Kidney epithelial cell (primary cell): ENCODE measurements around the gene TTC12. TPM values are rescaled to one million over a fixed set of nuclear protein-coding genes. Genes with fewer than 3 reads are reported as not detected.

Experiments
- DNase-seq: peaks from one replicate; pipeline ENCODE4 v3.0.0-alpha.2; 2010; ENCODE audit warnings: low read depth
- H3K27me3 ChIP-seq: 2 replicates; pipeline ENCODE4 v1.6.0; 2011; ENCODE audit warnings: low read length; ENCODE audit not compliant: control insufficient read depth, insufficient read depth
- H3K36me3 ChIP-seq: 2 replicates; pipeline ENCODE4 v1.5.1; 2011; ENCODE audit warnings: low read length; ENCODE audit not compliant: control insufficient read depth, insufficient read depth
- H3K4me3 ChIP-seq: 2 replicates; pipeline ENCODE4 v1.5.1; 2011; ENCODE audit warnings: low read depth, mild to moderate bottlenecking, control low read depth, low read length
- total RNA-seq: library from RNA; depleted of rRNA; stranded (reverse); fragments of >200 nt; gene quantifications from 2 replicates; pipeline ENCODE4 v1.2.3, GENCODE V29; 2015
- TF ChIP-seq, protein P1 (sequence below): IDR thresholded peaks from 2 replicates; pipeline ENCODE4 v1.5.1; 2011; ENCODE audit warnings: mild to moderate bottlenecking, moderate library complexity, low read length, control low read depth, inconsistent platforms; ENCODE audit not compliant: insufficient read depth, poor library complexity, severe bottlenecking

TTC12 gene
- total RNA-seq, 1 donor from 2014 or later: 17.1 TPM

DNA sequence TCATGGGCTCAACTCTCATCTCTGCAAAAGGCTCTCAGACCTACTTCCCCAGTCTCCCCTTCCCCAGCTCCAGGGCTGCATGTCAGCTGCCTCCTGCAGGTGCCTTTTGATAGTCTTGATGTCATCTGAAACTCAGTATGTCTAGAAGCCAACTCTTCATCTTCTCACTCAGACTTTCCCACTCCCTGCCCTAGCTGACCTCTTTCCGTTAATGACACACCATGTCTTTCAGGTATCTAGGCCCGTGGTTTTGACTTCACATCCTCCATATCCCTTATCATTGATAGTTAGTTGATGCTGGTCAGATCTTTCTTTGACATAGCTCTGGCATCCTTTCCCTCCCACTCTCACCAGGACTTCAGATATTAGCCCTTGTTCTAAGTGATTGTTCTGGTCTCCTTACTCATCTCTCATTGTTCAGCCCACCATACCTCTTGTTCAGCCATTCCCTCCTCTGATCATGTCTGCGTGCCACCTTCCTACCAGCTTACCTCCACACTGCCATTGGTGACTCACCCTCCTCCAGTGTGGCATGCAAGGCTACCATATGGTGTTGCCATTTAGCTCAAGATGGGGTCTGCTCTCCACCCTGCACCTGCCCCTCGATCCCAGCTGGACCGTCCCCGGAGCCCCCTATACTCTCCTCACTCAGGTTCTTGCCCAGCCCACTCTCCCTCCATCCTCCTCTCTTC is 18.4 kb downstream of the TTC12 start:
- H3K4me3 ChIP-seq: no peak overlapping the region
- H3K27me3 ChIP-seq: no peaks in the 10 kb centered on the region
- TF ChIP-seq, protein P1, sequence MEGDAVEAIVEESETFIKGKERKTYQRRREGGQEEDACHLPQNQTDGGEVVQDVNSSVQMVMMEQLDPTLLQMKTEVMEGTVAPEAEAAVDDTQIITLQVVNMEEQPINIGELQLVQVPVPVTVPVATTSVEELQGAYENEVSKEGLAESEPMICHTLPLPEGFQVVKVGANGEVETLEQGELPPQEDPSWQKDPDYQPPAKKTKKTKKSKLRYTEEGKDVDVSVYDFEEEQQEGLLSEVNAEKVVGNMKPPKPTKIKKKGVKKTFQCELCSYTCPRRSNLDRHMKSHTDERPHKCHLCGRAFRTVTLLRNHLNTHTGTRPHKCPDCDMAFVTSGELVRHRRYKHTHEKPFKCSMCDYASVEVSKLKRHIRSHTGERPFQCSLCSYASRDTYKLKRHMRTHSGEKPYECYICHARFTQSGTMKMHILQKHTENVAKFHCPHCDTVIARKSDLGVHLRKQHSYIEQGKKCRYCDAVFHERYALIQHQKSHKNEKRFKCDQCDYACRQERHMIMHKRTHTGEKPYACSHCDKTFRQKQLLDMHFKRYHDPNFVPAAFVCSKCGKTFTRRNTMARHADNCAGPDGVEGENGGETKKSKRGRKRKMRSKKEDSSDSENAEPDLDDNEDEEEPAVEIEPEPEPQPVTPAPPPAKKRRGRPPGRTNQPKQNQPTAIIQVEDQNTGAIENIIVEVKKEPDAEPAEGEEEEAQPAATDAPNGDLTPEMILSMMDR: no peak
- no peak for DNase-seq
- no peaks in the 10 kb centered on the region for H3K36me3 ChIP-seq

DNA sequence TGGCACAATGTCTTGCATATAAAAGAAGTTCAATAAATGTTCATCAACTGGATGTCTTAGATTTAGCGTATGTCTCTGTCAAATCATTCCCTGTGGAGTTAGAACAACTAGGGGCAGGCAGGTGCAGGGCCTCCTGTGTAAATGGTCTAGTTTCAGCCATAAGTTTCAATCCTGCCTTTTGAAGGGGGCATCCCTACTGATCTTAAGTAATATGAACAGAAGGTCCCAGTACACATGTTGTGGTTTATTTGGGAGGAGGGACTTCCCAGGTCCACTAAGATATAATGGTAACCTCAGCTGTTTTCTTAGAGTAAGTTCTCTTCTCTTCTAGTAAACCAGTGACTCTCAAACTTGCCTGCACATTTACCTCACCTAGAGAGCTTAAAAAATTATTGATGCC is 19.8 kb downstream of the TTC12 start:
- DNase-seq: no peak
- TF ChIP-seq, protein P1: no peak
- Histone ChIP-seq H3K36me3 (no peaks in the 10 kb centered on the region), H3K4me3 (no peak overlapping the region), H3K27me3 (no peaks in the 10 kb centered on the region)

DNA sequence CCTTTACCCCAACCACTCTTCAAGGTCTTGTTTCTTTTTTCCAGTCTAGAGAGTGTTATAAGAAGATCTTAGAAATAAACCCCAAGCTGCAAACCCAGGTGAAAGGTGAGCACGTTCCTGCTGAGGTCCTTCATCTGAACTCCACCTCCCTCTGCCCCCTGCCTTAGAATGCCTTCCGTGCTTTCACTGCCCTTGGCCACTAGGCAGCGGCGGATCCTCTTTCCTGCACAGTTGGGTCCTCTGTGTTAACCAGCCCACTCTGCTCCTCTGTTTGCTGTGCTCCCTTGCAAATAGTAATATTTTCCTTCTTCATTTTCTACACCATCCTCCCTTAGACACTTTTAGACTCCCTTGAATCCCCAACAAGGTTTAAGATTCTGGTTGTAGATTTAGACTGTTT is 24.3 kb downstream of the TTC12 start:
- TF ChIP-seq, protein P1: no peak
- H3K36me3 ChIP-seq: peaks cover 3% of the 10 kb centered on the region
- no peaks in the 10 kb centered on the region for H3K27me3 ChIP-seq
- no peak overlapping the region for H3K4me3 ChIP-seq
- no peak for DNase-seq

DNA sequence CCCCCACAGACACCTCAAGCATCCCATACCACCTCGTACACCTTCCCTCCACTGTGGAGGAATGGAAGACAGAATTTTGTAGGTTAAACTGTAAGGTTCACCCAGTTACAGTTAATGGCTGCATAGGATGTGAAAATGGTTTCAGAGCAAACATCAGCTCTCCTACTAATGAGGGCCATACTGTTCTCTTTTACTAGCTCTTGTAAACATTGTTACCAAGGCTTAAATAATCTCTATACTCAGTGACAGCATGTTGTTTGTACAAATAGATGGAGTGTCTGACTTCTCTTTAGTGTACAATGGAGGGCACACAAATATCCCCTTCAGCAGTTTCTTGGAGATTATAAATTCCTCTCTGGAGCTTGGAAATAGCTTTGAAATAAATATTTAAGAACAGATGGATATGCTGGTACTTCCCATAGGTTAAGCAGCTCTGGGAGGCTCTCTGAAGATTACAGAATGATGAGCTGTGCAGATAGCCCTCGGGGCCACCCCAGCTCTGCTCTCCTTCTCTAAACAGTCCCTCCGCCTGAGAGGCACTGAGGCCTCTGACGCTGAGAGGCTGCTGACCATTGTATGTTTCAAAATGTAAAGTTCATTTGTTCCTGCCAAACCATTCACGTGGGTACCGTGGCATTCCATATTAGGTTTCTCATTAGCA is 25.7 kb downstream of the TTC12 start:
- DNase-seq: no peak
- TF ChIP-seq, protein P1: no peak
- no peak overlapping the region for H3K4me3 ChIP-seq
- H3K27me3 ChIP-seq: no peaks in the 10 kb centered on the region
- peaks cover 3% of the 10 kb centered on the region for H3K36me3 ChIP-seq

DNA sequence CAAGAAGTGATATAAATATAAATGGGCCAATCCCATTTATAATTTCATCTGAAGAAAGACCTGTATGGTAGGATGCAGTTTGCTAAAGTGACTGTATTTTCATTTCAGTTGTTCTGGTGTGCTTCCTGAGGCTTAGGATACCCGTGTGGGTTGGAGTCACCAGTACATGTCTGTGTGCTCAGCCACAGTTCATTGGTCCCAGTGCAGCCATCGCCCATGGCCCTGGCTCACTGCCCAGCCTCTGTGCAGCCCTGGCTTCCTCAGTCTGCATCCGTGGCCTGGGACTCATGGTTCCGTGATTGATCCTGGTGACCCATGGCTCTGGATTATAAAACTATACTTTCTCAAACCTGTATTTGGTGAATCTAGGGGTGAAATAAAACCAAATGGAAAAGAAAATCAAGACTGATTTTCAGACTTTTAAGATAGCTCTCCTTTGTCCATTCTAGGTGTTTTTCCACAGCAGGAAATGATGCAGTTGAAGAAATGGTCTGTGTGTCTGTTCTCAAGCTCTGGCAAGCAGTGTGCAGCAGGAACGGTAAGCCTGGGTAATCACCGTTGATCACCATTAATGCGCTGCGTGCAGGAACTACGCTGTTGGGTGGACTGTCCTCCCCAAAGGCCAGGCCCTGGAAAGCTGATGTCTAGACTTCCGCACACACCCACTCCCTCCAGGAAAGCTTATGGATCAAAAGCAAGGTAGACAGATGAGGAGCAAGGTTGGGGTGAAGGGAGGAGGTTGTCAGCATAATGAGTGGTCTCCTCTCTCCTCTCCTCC is 27.2 kb downstream of the TTC12 start:
- Histone ChIP-seq H3K4me3 (no peak overlapping the region), H3K27me3 (no peaks in the 10 kb centered on the region), H3K36me3 (peaks cover 3% of the 10 kb centered on the region)
- TF ChIP-seq, protein P1: no peak
- no peak for DNase-seq
